Measurements from ENCODE around the gene HSPA1B.
A peak's percentile ranks its signal among the peaks of the same experiment; 100 is the strongest.

The HSPA1B gene

DNA sequence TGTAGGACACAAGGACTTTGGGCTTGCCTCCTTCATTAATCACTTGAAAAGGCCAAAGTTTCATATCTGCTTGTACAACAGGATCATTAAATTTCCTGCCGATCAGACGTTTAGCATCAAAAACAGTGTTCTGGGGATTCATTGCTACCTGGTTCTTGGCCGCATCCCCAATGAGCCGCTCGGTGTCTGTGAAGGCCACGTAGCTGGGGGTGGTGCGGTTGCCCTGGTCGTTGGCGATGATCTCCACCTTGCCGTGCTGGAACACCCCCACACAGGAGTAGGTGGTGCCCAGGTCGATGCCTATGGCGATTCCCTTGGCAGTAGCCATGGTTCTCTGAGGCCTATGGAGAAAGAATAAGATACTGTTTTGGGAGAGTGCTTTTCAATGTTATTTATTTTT, 15.9 kb upstream of the HSPA1B start:
- no peak for TF ChIP-seq NFIC (IDR thresholded peaks at IDR 0.05)
- no peak for TF ChIP-seq RAD21 (IDR thresholded peaks at IDR 0.05; ENCODE audit: low read depth)
- TF ChIP-seq EGR1 (IDR thresholded peaks at IDR 0.05), result no peak
- TF ChIP-seq CREB1 (IDR thresholded peaks at IDR 0.05; ENCODE audit: low read depth), result no peak
- TF ChIP-seq ZBTB7A (IDR thresholded peaks at IDR 0.05; ENCODE audit: low read depth), result no peak
- TF ChIP-seq TAF1 (IDR thresholded peaks at IDR 0.05; ENCODE audit: low read depth), result no peak
- TF ChIP-seq MAX (IDR thresholded peaks at IDR 0.05), result no peak

GRCh38 chr6:31813465-31813849, 14.1 kb upstream of the HSPA1B start:
- no peak for TF ChIP-seq REST (IDR thresholded peaks at IDR 0.05; ENCODE audit: low read depth)
- TF ChIP-seq TAF1 (IDR thresholded peaks at IDR 0.05; ENCODE audit: low read depth), result no peak
- no peak for TF ChIP-seq EGR1 (IDR thresholded peaks at IDR 0.05)
- TF ChIP-seq NFIC (IDR thresholded peaks at IDR 0.05), result no peak

- TF ChIP-seq REST (IDR thresholded peaks at IDR 0.05; ENCODE audit: low read depth) (no peak), FOXM1 (IDR thresholded peaks at IDR 0.05; ENCODE audit: borderline replicate concordance, low read depth) (no peak), NFIC (IDR thresholded peaks at IDR 0.05) (no peak), MAX (IDR thresholded peaks at IDR 0.05) (peak; percentile 74; the same call in 1 of the 2 replicates)
These were observed 12.9 kb upstream of the HSPA1B start for GRCh38 chr6:31814677-31815024.

DNA sequence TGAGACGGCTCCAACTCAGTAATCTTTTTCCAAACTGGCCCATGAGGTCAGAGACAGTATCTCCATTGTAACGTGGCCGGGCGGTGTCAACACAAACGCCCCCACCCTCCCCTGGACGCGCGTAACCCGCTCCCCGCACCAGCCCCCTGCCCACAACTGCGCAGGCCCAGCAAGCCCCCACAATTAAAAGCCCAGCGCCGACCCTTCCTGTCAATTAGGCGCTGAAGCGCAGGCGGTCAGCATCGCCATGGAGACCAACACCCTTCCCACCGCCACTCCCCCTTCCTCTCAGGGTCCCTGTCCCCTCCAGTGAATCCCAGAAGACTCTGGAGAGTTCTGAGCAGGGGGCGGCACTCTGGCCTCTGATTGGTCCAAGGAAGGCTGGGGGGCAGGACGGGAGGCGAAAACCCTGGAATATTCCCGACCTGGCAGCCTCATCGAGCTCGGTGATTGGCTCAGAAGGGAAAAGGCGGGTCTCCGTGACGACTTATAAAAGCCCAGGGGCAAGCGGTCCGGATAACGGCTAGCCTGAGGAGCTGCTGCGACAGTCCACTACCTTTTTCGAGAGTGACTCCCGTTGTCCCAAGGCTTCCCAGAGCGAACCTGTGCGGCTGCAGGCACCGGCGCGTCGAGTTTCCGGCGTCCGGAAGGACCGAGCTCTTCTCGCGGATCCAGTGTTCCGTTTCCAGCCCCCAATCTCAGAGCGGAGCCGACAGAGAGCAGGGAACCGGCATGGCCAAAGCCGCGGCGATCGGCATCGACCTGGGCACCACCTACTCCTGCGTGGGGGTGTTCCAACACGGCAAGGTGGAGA, 12.3 kb upstream of the HSPA1B start, which contains the start of the genes HSPA1A and HSPA1L:
HSPA1A (plus strand) TSS at position 519 of the 814 bp plus-strand sequence; CDS start at position 733, 214 bp downstream.
HSPA1L (minus strand) TSS at position 259 of the 814 bp plus-strand sequence. CDS start 3,311 bp downstream, outside the sequence.
- no peak for TF ChIP-seq ZBTB7A (IDR thresholded peaks at IDR 0.05; ENCODE audit: low read depth)
- TF ChIP-seq CEBPB (IDR thresholded peaks at IDR 0.05), result no peak
- TF ChIP-seq MAX (IDR thresholded peaks at IDR 0.05), result no peak
- no peak for TF ChIP-seq EGR1 (IDR thresholded peaks at IDR 0.05)
- no peak for TF ChIP-seq TEAD4 (IDR thresholded peaks at IDR 0.05)

DNA sequence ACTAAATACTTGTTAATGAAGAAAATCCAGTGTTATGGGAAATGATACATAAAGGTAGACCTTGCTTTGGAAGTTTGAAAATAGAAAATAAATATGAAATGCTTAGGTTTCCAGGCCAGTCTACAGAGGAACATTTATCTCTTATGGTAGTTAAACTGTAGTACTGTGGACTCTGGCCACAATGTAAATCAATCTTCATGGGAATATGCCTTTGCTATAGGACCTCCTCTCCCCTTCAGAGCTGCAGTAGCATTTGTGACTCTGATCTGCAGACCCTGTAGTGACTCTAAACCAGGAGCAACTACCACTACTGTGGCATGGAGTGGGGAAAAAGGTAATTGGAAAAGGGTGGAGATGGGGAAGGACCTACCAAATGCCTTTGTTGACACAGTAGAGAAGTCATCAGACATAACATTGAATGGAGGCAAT, 7.7 kb upstream of the HSPA1B start:
- TF ChIP-seq FOXM1 (IDR thresholded peaks at IDR 0.05; ENCODE audit: borderline replicate concordance, low read depth), result no peak
- TF ChIP-seq EP300 (IDR thresholded peaks at IDR 0.05; ENCODE audit: borderline replicate concordance), result no peak
- TF ChIP-seq USF1 (IDR thresholded peaks at IDR 0.05), result no peak
- no peak for TF ChIP-seq TAF1 (IDR thresholded peaks at IDR 0.05; ENCODE audit: low read depth)
- no peak for TF ChIP-seq YY1 (IDR thresholded peaks at IDR 0.05; ENCODE audit: low read depth)
- TF ChIP-seq REST (IDR thresholded peaks at IDR 0.05; ENCODE audit: low read depth), result no peak
- TF ChIP-seq MAX (IDR thresholded peaks at IDR 0.05), result no peak
- TF ChIP-seq NFIC (IDR thresholded peaks at IDR 0.05), result no peak
- no peak for TF ChIP-seq TEAD4 (IDR thresholded peaks at IDR 0.05)
- TF ChIP-seq TCF12 (IDR thresholded peaks at IDR 0.05; ENCODE audit: low read depth), result no peak
- TF ChIP-seq RAD21 (IDR thresholded peaks at IDR 0.05; ENCODE audit: low read depth), result no peak
- no peak for TF ChIP-seq ZBTB7A (IDR thresholded peaks at IDR 0.05; ENCODE audit: low read depth)
- no peak for TF ChIP-seq EGR1 (IDR thresholded peaks at IDR 0.05)
- TF ChIP-seq CEBPB (IDR thresholded peaks at IDR 0.05), result no peak
- TF ChIP-seq CREB1 (IDR thresholded peaks at IDR 0.05; ENCODE audit: low read depth), result no peak

Measured in Ishikawa (cell line).